Measurements from ENCODE around the gene WDR18. TPM values are rescaled to one million over a fixed set of nuclear protein-coding genes. Genes with fewer than 3 reads are reported as not detected.
A peak's percentile ranks its signal among the peaks of the same experiment; 100 is the strongest.

Gene WDR18
- total RNA-seq, result 10 to 100 TPM; 51.5 to 53.0 TPM

- peak within 1 kb of the TSS; percentile 90 for H3K27ac Mint-ChIP-seq
- POLR2A ChIA-PET, result interaction anchor here (0.8 to 2.1 kb wide), 12 partner anchors 11 to 186 kb away, joined by 3 to 13 read pairs (median 4); partner anchors contain the start of genes MED16 and RNU6-9
- peak within 1 kb of the TSS; percentile 91 for H3K4me3 Mint-ChIP-seq
- no peaks in the 10 kb centered on the region for H3K9me3 Mint-ChIP-seq (ENCODE audit: insufficient read depth)
- CTCF ChIA-PET, result interaction anchor here (0.8 to 5.6 kb wide), 17 partner anchors 9 to 256 kb away, joined by 3 to 125 read pairs (median 4); partner anchors contain the start of gene RNU6-9
- peak; percentile 94 for DNase-seq
- peaks cover 34% of the 10 kb centered on the region for H3K4me1 Mint-ChIP-seq (ENCODE audit: low read depth)
- no peaks in the 10 kb centered on the region for H3K27me3 Mint-ChIP-seq (ENCODE audit: low read depth)
- H3K36me3 Mint-ChIP-seq (ENCODE audit: low read depth), result peaks cover 6% of the 10 kb centered on the region
- ATAC-seq, result peak; percentile 91
Measured at GRCh38 chr19:984165-984967, at the start of gene WDR18. TSS of gene WDR18 (plus strand) at chr19:984345. CDS start at chr19:984354, 9 bp downstream.

GRCh38 chr19:934865-935479 lies 49.2 kb upstream of the WDR18 start:
- CTCF ChIA-PET, result no interaction called here

GRCh38 chr19:936175-936546 lies 48.0 kb upstream of the WDR18 start:
- Mint-ChIP-seq H3K36me3 (ENCODE audit: low read depth) (peaks cover 31% of the 10 kb centered on the region), H3K4me3 (no peak overlapping the region), H3K27me3 (ENCODE audit: low read depth) (peaks cover 7% of the 10 kb centered on the region), H3K27ac (no peak overlapping the region), H3K9me3 (ENCODE audit: insufficient read depth) (no peaks in the 10 kb centered on the region), H3K4me1 (ENCODE audit: low read depth) (peaks cover 51% of the 10 kb centered on the region)
- ATAC-seq (no peak), DNase-seq (no peak)
- POLR2A ChIA-PET, result no interaction called here
- CTCF ChIA-PET, result interaction anchor here (0.8 kb wide), 1 partner anchor 48 kb away, joined by 3 read pairs; the partner anchor contains the start of gene WDR18

More at GRCh38 chr19:934865-935479, 49.2 kb upstream of the WDR18 start:
- ATAC-seq (no peak), DNase-seq (no peak)
- H3K27ac Mint-ChIP-seq, result no peak overlapping the region
- H3K4me1 Mint-ChIP-seq (ENCODE audit: low read depth), result peaks cover 44% of the 10 kb centered on the region
- H3K9me3 Mint-ChIP-seq (ENCODE audit: insufficient read depth), result no peaks in the 10 kb centered on the region
- H3K27me3 Mint-ChIP-seq (ENCODE audit: low read depth), result peaks cover 3% of the 10 kb centered on the region
- POLR2A ChIA-PET, result no interaction called here
- peaks cover 31% of the 10 kb centered on the region for H3K36me3 Mint-ChIP-seq (ENCODE audit: low read depth)
- no peak overlapping the region for H3K4me3 Mint-ChIP-seq

- DNase-seq (peak; percentile 86), ATAC-seq (peak; percentile 57)
- ChIA-PET CTCF (no interaction called here), POLR2A (interaction anchor here (0.5 kb wide), 1 partner anchor 44 kb away, joined by 4 read pairs; the partner anchor contains the start of genes MED16 and RNU6-9)
- Mint-ChIP-seq H3K4me3 (no peak overlapping the region), H3K4me1 (ENCODE audit: low read depth) (peaks cover 52% of the 10 kb centered on the region), H3K36me3 (ENCODE audit: low read depth) (peaks cover 30% of the 10 kb centered on the region), H3K27ac (peak overlapping the region; percentile 28), H3K9me3 (ENCODE audit: insufficient read depth) (no peaks in the 10 kb centered on the region), H3K27me3 (ENCODE audit: low read depth) (peaks cover 13% of the 10 kb centered on the region)
Measured at GRCh38 chr19:937259-937694, 46.9 kb upstream of the WDR18 start.

GRCh38 chr19:938233-938923 lies 45.8 kb upstream of the WDR18 start:
- ATAC-seq (no peak), DNase-seq (no peak)
- Mint-ChIP-seq H3K9me3 (ENCODE audit: insufficient read depth) (no peaks in the 10 kb centered on the region), H3K4me1 (ENCODE audit: low read depth) (peaks cover 43% of the 10 kb centered on the region), H3K27me3 (ENCODE audit: low read depth) (peaks cover 13% of the 10 kb centered on the region), H3K27ac (no peak overlapping the region), H3K4me3 (no peak overlapping the region), H3K36me3 (ENCODE audit: low read depth) (peaks cover 33% of the 10 kb centered on the region)
- POLR2A ChIA-PET, result interaction anchor here (0.7 kb wide), 1 partner anchor 59 kb away, joined by 6 read pairs; no protein-coding TSS in a partner anchor
- CTCF ChIA-PET, result interaction anchor here (0.9 to 1.2 kb wide), 3 partner anchors 32 to 75 kb away, joined by 4 read pairs; partner anchors contain the start of gene WDR18

GRCh38 chr19:939439-939838 lies 44.7 kb upstream of the WDR18 start:
- CTCF ChIA-PET, result interaction anchor here (1.3 kb wide), 1 partner anchor 45 kb away, joined by 3 read pairs; the partner anchor contains the start of gene WDR18
- DNase-seq (no peak), ATAC-seq (no peak)
- POLR2A ChIA-PET, result interaction anchor here (0.7 kb wide), 1 partner anchor 58 kb away, joined by 6 read pairs; no protein-coding TSS in a partner anchor
- Mint-ChIP-seq H3K4me1 (ENCODE audit: low read depth) (peaks cover 41% of the 10 kb centered on the region), H3K9me3 (ENCODE audit: insufficient read depth) (no peaks in the 10 kb centered on the region), H3K4me3 (no peak overlapping the region), H3K27ac (no peak overlapping the region), H3K36me3 (ENCODE audit: low read depth) (peaks cover 33% of the 10 kb centered on the region), H3K27me3 (ENCODE audit: low read depth) (peaks cover 13% of the 10 kb centered on the region)

- DNase-seq, result no peak
- H3K4me3 Mint-ChIP-seq, result peak overlapping the region; percentile 48
- ChIA-PET POLR2A (no interaction called here), CTCF (interaction anchor here (1.3 kb wide), 1 partner anchor 44 kb away, joined by 3 read pairs; the partner anchor contains the start of gene WDR18)
- H3K4me1 Mint-ChIP-seq (ENCODE audit: low read depth), result peaks cover 39% of the 10 kb centered on the region
- H3K36me3 Mint-ChIP-seq (ENCODE audit: low read depth), result peaks cover 33% of the 10 kb centered on the region
- no peak overlapping the region for H3K27ac Mint-ChIP-seq
- no peak for ATAC-seq
- peaks cover 13% of the 10 kb centered on the region for H3K27me3 Mint-ChIP-seq (ENCODE audit: low read depth)
- no peaks in the 10 kb centered on the region for H3K9me3 Mint-ChIP-seq (ENCODE audit: insufficient read depth)
Measured at GRCh38 chr19:939922-940321, 44.2 kb upstream of the WDR18 start.

- H3K36me3 Mint-ChIP-seq (ENCODE audit: low read depth), result peaks cover 29% of the 10 kb centered on the region
- H3K27me3 Mint-ChIP-seq (ENCODE audit: low read depth), result peaks cover 13% of the 10 kb centered on the region
- CTCF ChIA-PET, result interaction anchor here (1.3 kb wide), 1 partner anchor 43 kb away, joined by 3 read pairs; the partner anchor contains the start of gene WDR18
- H3K9me3 Mint-ChIP-seq (ENCODE audit: insufficient read depth), result no peaks in the 10 kb centered on the region
- peaks cover 39% of the 10 kb centered on the region for H3K4me1 Mint-ChIP-seq (ENCODE audit: low read depth)
- POLR2A ChIA-PET, result no interaction called here
- DNase-seq, result peak; percentile 63
- peak overlapping the region; percentile 57 for H3K4me3 Mint-ChIP-seq
- ATAC-seq, result peak; percentile 67
- H3K27ac Mint-ChIP-seq, result no peak overlapping the region
Measured at GRCh38 chr19:940591-941291, 43.4 kb upstream of the WDR18 start.

GRCh38 chr19:941292-942132 lies 42.6 kb upstream of the WDR18 start:
- peaks cover 38% of the 10 kb centered on the region for H3K4me1 Mint-ChIP-seq (ENCODE audit: low read depth)
- H3K9me3 Mint-ChIP-seq (ENCODE audit: insufficient read depth), result no peaks in the 10 kb centered on the region
- peak overlapping the region; percentile 57 for H3K4me3 Mint-ChIP-seq
- H3K27ac Mint-ChIP-seq, result peak overlapping the region; percentile 39
- CTCF ChIA-PET, result no interaction called here
- POLR2A ChIA-PET, result interaction anchor here (0.6 kb wide), 1 partner anchor 87 kb away, joined by 3 read pairs; no protein-coding TSS in a partner anchor
- ATAC-seq, result no peak
- no peak for DNase-seq
- H3K27me3 Mint-ChIP-seq (ENCODE audit: low read depth), result peaks cover 13% of the 10 kb centered on the region
- H3K36me3 Mint-ChIP-seq (ENCODE audit: low read depth), result peaks cover 26% of the 10 kb centered on the region

- Mint-ChIP-seq H3K9me3 (ENCODE audit: insufficient read depth) (no peaks in the 10 kb centered on the region), H3K4me1 (ENCODE audit: low read depth) (peaks cover 32% of the 10 kb centered on the region), H3K27ac (no peak overlapping the region), H3K36me3 (ENCODE audit: low read depth) (peaks cover 24% of the 10 kb centered on the region), H3K4me3 (no peak overlapping the region), H3K27me3 (ENCODE audit: low read depth) (peaks cover 13% of the 10 kb centered on the region)
- POLR2A ChIA-PET, result interaction anchor here (0.6 kb wide), 1 partner anchor 86 kb away, joined by 3 read pairs; no protein-coding TSS in a partner anchor
- CTCF ChIA-PET, result interaction anchor here (1.7 kb wide), 1 partner anchor 19 kb away, joined by 4 read pairs; no protein-coding TSS in a partner anchor
- no peak for DNase-seq
- no peak for ATAC-seq
Measured at GRCh38 chr19:942133-942645, 42.0 kb upstream of the WDR18 start.
